ENCODE results near the gene GSE1.

Gene GSE1

DNA sequence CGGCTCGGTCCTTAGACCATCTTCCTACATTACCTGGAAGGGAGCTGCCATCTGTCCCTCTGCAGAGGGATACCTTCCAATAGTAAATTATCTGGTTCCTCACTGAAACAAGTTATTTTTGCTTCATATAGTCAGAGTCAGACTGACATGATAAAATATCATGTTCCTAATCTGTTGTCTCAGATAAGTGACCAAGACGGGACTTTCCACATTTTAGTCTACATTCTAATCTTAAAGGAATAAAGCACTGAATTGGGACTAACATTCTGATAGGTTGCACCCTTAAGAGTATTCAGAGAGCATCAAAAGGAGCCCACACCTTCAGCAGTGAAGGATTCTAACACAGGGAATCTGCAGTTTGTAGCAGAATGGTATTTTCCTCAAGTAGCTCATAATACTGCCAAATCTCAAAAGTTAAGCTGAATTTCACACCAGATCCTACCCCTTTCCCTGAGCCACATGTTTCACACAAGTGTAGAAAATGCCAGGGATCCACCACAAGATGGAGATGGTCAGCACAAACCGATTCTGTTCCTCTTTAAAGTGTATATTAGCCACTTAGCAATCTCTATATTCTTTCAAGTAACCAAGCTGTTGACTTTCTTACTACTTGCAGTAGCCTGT is 62.2 kb downstream of the GSE1 start:
- DNase-seq (ENCODE audit: low read depth in 2 of 2), result no peak

GRCh38 chr16:85676466-85676865 is 63.3 kb downstream of the GSE1 start:
- no peak for DNase-seq (ENCODE audit: low read depth in 2 of 2)

- no peak for DNase-seq (ENCODE audit: low read depth in 2 of 2)
Observed at GRCh38 chr16:85677383-85677967, 64.4 kb downstream of the GSE1 start.

DNA sequence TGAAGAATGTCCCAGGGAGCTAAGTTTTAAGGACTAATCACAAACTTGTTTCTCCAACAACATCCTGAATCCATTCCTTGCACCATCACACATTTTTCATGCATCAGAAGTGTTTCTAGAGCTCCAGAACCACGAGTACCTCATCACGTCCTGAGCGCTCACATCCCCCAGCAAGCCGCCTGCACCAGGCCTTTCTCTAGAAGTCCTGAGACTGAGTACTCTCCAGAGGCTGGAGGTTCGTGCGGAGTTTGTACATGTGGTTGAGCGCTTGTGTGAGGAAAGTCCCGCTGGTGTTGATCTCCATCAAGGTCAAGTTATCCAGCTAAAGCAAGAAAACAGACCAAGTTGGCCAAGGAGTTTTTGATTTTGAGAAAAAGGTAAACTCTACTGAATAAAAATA is 64.9 kb downstream of the GSE1 start:
- no peak for DNase-seq (ENCODE audit: low read depth in 2 of 2)

- no peak for DNase-seq (ENCODE audit: low read depth in 2 of 2)
Observed at GRCh38 chr16:85678821-85679220, 65.7 kb downstream of the GSE1 start.

GRCh38 chr16:85679870-85680269 is 66.7 kb downstream of the GSE1 start:
- no peak for DNase-seq (ENCODE audit: low read depth in 2 of 2)

DNA sequence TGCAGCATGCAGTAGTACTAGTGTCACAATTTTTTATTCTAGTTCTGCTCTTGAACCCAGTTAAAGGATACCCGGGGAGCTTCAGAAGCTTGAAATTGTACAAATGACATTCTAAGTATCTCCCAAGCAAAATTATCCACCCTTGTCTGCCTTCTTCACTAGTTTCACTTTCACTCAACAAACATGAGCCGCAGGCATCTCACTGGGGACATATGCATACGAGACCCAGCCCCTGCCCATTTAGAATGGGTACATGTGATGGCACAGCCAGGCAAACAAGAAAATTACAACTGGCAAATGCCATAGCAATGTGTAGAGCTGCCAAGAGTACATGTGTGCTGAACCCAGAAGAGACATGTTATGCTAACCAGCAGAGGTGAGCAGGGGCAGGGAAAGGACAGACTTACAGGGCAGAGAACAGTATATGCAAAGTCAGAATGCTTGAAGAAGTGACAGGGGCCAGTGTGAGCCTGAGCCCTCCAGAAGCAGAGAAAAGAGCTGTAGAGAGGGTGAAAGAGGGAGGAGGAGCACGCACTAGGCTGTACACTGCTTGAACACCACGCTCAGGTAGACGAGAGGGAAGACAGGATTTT is 67.3 kb downstream of the GSE1 start:
- DNase-seq (ENCODE audit: low read depth in 2 of 2), result no peak

- no peak for DNase-seq (ENCODE audit: low read depth in 2 of 2)
Observed at GRCh38 chr16:85681255-85681654, 68.1 kb downstream of the GSE1 start.

DNA sequence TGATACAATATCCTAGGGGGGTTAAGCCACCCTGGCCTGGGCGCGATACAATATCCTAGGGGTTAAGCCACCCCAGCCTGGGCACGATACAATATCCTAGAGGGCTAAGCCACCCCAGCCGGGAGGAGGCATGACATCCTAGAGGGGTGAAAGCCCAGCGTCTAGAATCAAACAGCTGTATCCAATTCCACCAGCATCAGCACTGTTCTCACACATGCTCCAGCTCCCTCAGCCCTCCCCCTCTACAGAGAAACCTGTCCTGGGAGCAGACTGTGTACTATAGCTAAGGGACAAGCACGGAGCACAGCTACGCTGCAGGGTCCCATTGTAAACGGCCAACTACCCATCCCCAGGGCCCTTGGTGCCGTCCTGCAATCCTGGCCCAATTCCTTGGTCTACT is 69.4 kb downstream of the GSE1 start:
- DNase-seq (ENCODE audit: low read depth in 2 of 2), result no peak

- DNase-seq (ENCODE audit: low read depth in 2 of 2), result no peak
Observed at GRCh38 chr16:85683363-85683762, 70.2 kb downstream of the GSE1 start.

DNA sequence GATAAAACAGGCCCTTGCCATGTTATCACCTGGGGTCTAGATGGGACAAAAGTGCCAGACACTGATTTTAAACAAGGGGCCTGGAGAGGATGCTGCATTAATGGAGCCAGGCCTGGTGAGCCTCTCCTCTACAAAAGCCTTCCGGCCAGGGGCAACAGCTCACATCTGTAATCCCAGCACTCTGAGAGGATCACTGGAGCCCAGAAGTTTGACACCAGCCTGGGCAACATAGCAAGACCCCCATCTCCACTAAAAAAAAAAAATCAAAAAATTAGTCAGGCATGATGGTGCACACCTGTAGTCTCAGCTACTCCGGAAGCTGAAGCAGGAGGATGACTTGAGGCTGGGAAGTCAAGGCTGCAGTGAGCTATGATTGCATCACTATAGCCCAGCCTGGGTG is 72.1 kb downstream of the GSE1 start:
- DNase-seq (ENCODE audit: low read depth in 2 of 2), result no peak

- DNase-seq (ENCODE audit: low read depth in 2 of 2), result no peak
Observed at GRCh38 chr16:85686912-85687591, 73.9 kb downstream of the GSE1 start.

DNA sequence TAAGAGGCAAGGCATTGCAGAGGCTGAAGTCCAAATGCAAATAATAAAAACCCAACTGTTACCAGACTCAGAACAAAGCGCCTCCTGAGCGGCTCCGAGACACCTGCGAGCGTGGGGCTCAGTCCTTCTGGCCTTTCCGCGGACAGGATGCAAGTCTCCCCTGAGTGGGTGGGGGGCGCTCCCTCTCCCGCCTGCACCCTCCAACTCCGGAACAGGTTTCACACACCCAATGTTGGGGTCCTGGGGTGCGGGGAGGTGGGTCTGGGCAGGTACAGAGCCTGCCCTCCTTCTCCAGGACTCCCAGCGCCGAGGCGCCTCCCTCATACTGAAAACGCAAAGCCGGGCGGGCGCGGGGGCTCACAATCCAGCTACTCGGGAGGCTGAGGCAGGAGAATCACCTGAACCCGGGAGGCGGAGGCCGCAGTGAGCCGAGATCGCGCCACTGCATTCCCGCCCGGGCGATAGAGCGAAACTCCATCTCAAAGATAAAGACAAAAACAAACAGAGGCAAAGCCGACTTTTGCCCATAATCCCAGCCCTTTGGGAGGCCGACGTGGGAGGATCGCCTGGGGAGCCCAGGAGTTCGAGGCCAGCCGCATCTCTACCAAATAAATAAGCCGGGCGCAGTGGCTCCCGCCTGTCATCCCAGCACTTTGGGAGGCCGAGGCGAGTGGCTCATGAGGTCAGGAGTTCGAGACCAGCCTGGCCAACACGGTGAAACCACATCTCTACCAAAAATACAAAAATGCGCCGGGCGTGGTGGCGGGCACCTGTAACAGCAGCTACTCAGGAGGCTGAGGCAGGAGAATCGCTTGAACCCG is 74.7 kb downstream of the GSE1 start:
- no peak for DNase-seq (ENCODE audit: low read depth in 2 of 2)

- DNase-seq (ENCODE audit: low read depth in 2 of 2), result peak; percentile 79 to 83
Observed at GRCh38 chr16:85688586-85689284, 75.6 kb downstream of the GSE1 start, which contains the start of gene GINS2. Gene GINS2 (minus strand): TSS chr16:85688954. CDS start chr16:85688898, 56 bp downstream.

DNA sequence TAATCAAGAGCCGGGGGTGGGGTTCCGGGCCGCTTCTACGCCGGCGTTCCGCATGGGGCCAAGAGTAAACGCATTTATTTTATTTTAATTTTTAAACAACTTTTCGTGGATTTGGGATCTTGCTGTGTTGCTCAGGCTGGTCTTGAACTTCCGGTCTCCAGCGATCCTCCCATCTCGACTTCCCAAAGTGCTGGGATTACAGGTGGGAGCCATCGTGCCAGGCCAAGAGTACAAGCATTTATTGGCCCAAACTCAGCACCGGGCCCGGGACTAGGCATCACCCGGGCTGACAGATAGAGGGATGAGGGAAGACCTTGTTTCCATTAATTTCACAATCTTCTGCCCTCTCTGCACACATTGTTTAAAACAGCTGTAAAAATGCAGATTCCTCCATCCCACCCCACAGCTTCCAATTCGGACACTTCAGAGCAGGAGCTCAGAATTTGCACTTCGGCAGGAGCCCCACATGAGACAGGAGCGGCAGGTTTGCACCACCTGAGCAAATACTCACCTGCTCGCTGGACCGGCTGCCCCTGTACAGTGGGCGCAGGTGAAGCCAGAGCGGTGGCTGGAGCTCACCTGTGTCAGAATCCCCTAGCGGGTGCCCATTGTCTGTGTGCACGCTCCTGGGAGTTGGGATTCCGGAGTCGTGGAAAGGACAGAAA is 76.3 kb downstream of the GSE1 start:
- no peak for DNase-seq (ENCODE audit: low read depth in 2 of 2)

DNA sequence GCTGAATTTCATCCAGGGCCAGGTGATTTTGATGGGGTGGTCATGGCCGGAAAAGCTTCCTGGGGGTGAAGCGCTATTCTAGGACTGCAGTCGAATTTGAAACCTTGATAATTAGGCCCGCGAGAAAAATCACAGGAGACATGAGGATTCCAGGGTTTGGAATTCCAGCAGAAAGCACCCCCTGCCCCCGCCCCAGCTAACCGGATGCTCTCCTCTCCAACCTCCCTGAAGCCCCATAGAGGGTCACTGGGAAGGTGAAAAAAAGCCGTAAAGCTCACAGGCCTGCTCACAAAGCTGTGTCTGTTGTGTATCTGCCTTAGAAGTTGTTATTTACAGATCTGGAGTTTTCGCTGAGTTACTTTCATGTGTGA is 76.8 kb downstream of the GSE1 start:
- DNase-seq (ENCODE audit: low read depth in 2 of 2), result no peak

GRCh38 chr16:85690469-85691064 is 77.4 kb downstream of the GSE1 start:
- no peak for DNase-seq (ENCODE audit: low read depth in 2 of 2)

DNA sequence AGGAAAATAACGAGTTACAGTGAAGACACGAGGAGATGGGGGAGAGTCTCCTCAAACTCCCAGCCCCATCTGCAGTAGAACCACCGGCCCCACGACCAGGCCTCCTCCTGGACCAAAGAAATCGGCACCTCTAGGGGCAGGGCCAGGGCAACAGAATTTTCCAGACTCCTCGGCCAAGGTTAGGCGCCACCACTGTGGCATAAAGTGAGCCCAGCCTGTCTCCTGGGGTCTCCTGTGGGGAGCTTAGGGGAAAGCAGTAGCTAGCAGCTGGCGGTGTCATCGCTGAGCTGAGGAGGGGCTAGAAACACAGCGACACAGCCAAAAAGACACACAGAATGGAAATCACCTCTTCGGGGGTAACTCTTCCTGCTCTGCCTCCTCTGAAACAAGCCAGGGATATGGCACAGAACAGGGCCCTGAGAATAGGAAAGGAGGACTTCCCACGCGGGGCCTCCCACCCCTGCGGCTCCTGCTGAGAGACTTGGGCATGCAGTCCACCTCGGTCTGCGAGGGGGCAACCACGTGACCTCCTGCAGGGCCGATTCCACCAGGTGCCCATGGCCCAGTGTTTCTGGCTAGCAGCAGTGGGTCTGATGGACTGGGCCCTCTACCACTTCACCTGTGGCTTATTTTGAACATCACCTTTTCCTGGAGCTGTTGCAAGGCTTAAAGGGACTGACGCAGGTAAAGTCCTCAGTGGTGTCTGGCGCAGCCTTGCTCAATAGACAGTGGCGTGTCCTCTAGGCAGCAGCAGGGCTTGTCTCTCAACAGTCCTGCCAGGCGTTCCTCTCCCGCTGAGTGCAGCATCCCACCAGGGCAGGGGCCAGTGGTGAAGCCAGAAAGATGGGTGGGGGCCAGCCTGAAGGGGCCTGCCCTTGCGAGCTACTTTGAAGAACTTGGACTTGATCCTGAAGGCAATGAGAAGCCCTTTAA is 82.3 kb downstream of the GSE1 start:
- DNase-seq (ENCODE audit: low read depth in 2 of 2), result no peak

DNA sequence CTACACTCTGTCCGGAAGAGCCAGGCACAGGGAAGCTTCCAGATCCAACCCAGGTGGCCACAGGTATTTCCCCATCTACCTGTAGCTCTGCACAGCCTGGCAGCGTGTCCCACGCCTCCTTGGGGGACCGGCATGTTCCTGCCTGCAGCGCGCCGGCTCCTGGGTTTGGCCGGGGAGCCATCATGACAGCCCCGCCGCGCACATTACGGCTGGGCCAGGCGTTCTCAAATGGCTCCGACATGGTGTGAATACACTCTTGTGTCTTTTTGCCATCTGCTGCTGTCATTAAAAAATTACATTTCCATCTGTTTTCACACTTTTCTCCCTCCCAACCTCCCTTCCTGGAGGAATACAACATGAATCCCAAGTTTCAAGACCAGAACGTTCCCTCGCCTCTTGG is 83.7 kb downstream of the GSE1 start:
- no peak for DNase-seq (ENCODE audit: low read depth in 2 of 2)

Measured in stimulated activated CD4-positive, alpha-beta T cell treated with anti-CD3 and anti-CD28 coated beads, Interleukin-1b, Interleukin-23, amount 100 ng/mL, for 1 hour (primary cell).